ENCODE results near the gene COL4A2.

GRCh38 chr13:110523180-110523579, 216.1 kb downstream of the COL4A2 start:
- TF ChIP-seq ZNF639 (tag by site-specific recombination; IDR thresholded peaks at IDR 0.05) (no peak), ZNF707 (tag by site-specific recombination; IDR thresholded peaks at IDR 0.05) (no peak), CTCF (tag by site-specific recombination; IDR thresholded peaks at IDR 0.05) (no peak), PBX3 (CRISPR knock-in tag; IDR thresholded peaks at IDR 0.05) (no peak)
- TF ChIP-seq, protein P1, sequence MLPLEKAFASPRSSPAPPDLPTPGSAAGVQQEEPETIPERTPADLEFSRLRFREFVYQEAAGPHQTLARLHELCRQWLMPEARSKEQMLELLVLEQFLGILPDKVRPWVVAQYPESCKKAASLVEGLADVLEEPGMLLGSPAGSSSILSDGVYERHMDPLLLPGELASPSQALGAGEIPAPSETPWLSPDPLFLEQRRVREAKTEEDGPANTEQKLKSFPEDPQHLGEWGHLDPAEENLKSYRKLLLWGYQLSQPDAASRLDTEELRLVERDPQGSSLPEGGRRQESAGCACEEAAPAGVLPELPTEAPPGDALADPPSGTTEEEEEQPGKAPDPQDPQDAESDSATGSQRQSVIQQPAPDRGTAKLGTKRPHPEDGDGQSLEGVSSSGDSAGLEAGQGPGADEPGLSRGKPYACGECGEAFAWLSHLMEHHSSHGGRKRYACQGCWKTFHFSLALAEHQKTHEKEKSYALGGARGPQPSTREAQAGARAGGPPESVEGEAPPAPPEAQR (tag by site-specific recombination; IDR thresholded peaks at IDR 0.05): no peak
- TF ChIP-seq, protein P2, sequence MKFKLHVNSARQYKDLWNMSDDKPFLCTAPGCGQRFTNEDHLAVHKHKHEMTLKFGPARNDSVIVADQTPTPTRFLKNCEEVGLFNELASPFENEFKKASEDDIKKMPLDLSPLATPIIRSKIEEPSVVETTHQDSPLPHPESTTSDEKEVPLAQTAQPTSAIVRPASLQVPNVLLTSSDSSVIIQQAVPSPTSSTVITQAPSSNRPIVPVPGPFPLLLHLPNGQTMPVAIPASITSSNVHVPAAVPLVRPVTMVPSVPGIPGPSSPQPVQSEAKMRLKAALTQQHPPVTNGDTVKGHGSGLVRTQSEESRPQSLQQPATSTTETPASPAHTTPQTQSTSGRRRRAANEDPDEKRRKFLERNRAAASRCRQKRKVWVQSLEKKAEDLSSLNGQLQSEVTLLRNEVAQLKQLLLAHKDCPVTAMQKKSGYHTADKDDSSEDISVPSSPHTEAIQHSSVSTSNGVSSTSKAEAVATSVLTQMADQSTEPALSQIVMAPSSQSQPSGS (tag by site-specific recombination; IDR thresholded peaks at IDR 0.05; ENCODE audit: low read depth): no peak
- TF ChIP-seq, protein P3, sequence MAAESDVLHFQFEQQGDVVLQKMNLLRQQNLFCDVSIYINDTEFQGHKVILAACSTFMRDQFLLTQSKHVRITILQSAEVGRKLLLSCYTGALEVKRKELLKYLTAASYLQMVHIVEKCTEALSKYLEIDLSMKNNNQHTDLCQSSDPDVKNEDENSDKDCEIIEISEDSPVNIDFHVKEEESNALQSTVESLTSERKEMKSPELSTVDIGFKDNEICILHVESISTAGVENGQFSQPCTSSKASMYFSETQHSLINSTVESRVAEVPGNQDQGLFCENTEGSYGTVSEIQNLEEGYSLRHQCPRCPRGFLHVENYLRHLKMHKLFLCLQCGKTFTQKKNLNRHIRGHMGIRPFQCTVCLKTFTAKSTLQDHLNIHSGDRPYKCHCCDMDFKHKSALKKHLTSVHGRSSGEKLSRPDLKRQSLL (tag by site-specific recombination; IDR thresholded peaks at IDR 0.05): no peak
